ENCODE measurements around the gene DECR2.

GRCh38 chr16:426115-426905, 24.6 kb downstream of the DECR2 start:
- TF ChIP-seq CTCF (IDR thresholded peaks at IDR 0.05; ENCODE audit: borderline replicate concordance, extremely low read depth, low read length, poor library complexity, severe bottlenecking) (no peak), EZH2 (IDR thresholded peaks at IDR 0.05; ENCODE audit: borderline replicate concordance, low read depth, low read length, severe bottlenecking) (no peak)
